SK-N-SH treated with all-trans-retinoic acid at 6 μM for 48 hours (cell line): ENCODE results near the gene FAF1.

Experiments
- ATAC-seq: fragments of 200-7000 bp; cut with Tn5 transposase; 3 replicates; pipeline ENCODE4 v1.9.1; 2020; ENCODE audit warnings: mild to moderate bottlenecking, moderate library complexity
- ARNTL ChIP-seq: fragments of 450-650 bp; formaldehyde crosslinking; IDR thresholded peaks from 2 replicates; pipeline ENCODE4 v1.5.0; 2020; ENCODE audit warnings: low read depth, mild to moderate bottlenecking, moderate library complexity, borderline replicate concordance
- BACH2 ChIP-seq: fragments of 250-450 bp; sonication (Bioruptor Pico); IDR thresholded peaks from 2 replicates; pipeline ENCODE4 v1.9.0; 2021; ENCODE audit warnings: mild to moderate bottlenecking, borderline replicate concordance
- CSDC2 ChIP-seq: fragments of 250-450 bp; sonication (Bioruptor Pico); IDR thresholded peaks from 2 replicates; pipeline ENCODE4 v1.5.0; 2020; ENCODE audit warnings: mild to moderate bottlenecking, moderate library complexity
- GLIS3 ChIP-seq: fragments of 250-450 bp; sonication (Bioruptor Pico); IDR thresholded peaks from 2 replicates; pipeline ENCODE4 v1.5.0; 2020; ENCODE audit warnings: mild to moderate bottlenecking, moderate library complexity
- OSR1 ChIP-seq: fragments of 250-450 bp; sonication (Bioruptor Pico); IDR thresholded peaks from 2 replicates; pipeline ENCODE4 v1.8.0; 2022; ENCODE audit warnings: moderate library complexity, mild to moderate bottlenecking, inconsistent platforms
- PPARA ChIP-seq: fragments of 250-450 bp; sonication (Bioruptor Pico); IDR thresholded peaks from 2 replicates; pipeline ENCODE4 v1.5.0; 2020; ENCODE audit warnings: mild to moderate bottlenecking, borderline replicate concordance
- RARB ChIP-seq: fragments of 250-450 bp; sonication (Bioruptor Pico); IDR thresholded peaks from 2 replicates; pipeline ENCODE4 v1.8.0; 2021; ENCODE audit warnings: mild to moderate bottlenecking, moderate library complexity
- SNAI2 ChIP-seq: fragments of 250-450 bp; sonication (Bioruptor Pico); IDR thresholded peaks from 2 replicates; pipeline ENCODE4 v1.5.0; 2020; ENCODE audit warnings: mild to moderate bottlenecking, moderate library complexity
- TCF4 ChIP-seq: fragments of 250-450 bp; sonication (Bioruptor Pico); IDR thresholded peaks from 2 replicates; pipeline ENCODE4 v1.8.0; 2021; ENCODE audit warnings: mild to moderate bottlenecking, moderate library complexity, borderline replicate concordance
- TOX ChIP-seq: fragments of 250-450 bp; sonication (Bioruptor Pico); IDR thresholded peaks from 2 replicates; pipeline ENCODE4 v1.8.0; 2021; ENCODE audit warnings: mild to moderate bottlenecking, moderate library complexity, borderline replicate concordance
- ZC3H10 ChIP-seq: fragments of 250-450 bp; sonication (Bioruptor Pico); IDR thresholded peaks from 2 replicates; pipeline ENCODE4 v1.5.1; 2021; ENCODE audit warnings: mild to moderate bottlenecking, moderate library complexity
- ZFP3 ChIP-seq: fragments of 250-450 bp; sonication (Bioruptor Pico); IDR thresholded peaks from 2 replicates; pipeline ENCODE4 v1.5.0; 2020; ENCODE audit warnings: mild to moderate bottlenecking, moderate library complexity
- ZFP30 ChIP-seq: fragments of 450-650 bp; formaldehyde crosslinking; IDR thresholded peaks from 2 replicates; pipeline ENCODE4 v1.5.0; 2022; ENCODE audit warnings: mild to moderate bottlenecking, moderate library complexity
- ZNF565 ChIP-seq: fragments of 450-650 bp; formaldehyde crosslinking; conservative IDR thresholded peaks from 2 replicates; pipeline ENCODE4 v1.5.0; 2020; ENCODE audit warnings: low read depth, mild to moderate bottlenecking, moderate library complexity
- ZNF70 ChIP-seq: fragments of 450-650 bp; formaldehyde crosslinking; IDR thresholded peaks from 2 replicates; pipeline ENCODE4 v1.5.0; 2020; ENCODE audit warnings: mild to moderate bottlenecking, moderate library complexity
- ZNF8 ChIP-seq: fragments of 450-650 bp; formaldehyde crosslinking; IDR thresholded peaks from 2 replicates; pipeline ENCODE4 v1.5.0; 2020; ENCODE audit warnings: mild to moderate bottlenecking, moderate library complexity
- TF ChIP-seq, protein P1 (sequence below): fragments of 250-450 bp; sonication (Bioruptor Pico); IDR thresholded peaks from 2 replicates; pipeline ENCODE4 v1.5.0; 2020; ENCODE audit warnings: mild to moderate bottlenecking, moderate library complexity
- TF ChIP-seq, protein P2 (sequence below): fragments of 250-450 bp; sonication (Bioruptor Pico); IDR thresholded peaks from 2 replicates; pipeline ENCODE4 v1.8.0; 2021; ENCODE audit warnings: low read depth, mild to moderate bottlenecking, moderate library complexity, borderline replicate concordance
- TF ChIP-seq, protein P3 (sequence below): fragments of 250-450 bp; sonication (Bioruptor Pico); IDR thresholded peaks from 2 replicates; pipeline ENCODE4 v1.5.1; 2020; ENCODE audit warnings: low read depth, mild to moderate bottlenecking, moderate library complexity
- TF ChIP-seq, protein P4 (sequence below): fragments of 250-450 bp; sonication (Bioruptor Pico); IDR thresholded peaks from 2 replicates; pipeline ENCODE4 v1.5.1; 2021; ENCODE audit warnings: mild to moderate bottlenecking, moderate library complexity
- TF ChIP-seq, protein P5 (sequence below): fragments of 250-450 bp; sonication (Bioruptor Pico); IDR thresholded peaks from 2 replicates; pipeline ENCODE4 v1.8.0; 2020; ENCODE audit warnings: mild to moderate bottlenecking, moderate library complexity, borderline replicate concordance

FAF1 gene

DNA sequence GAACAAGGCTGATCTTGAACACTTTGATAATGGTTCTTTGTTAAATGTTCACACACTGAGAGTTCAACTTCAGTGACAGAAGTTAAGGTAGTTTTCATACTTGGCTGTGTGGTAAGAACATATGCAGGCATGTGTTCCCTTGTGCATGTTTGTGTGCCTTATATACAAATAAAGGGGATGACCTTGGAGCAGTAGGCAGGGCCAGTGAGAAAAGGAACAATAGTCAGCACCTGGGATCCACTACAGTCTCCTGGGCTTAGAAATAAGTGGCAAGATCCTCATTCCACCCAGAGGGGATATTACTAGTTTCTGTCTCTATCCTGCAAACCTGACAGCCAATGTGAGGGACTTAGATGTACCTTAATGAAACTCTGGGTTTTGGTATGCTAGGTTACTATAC is 486.6 kb downstream of the FAF1 start (continued):
- TF ChIP-seq, protein P1, sequence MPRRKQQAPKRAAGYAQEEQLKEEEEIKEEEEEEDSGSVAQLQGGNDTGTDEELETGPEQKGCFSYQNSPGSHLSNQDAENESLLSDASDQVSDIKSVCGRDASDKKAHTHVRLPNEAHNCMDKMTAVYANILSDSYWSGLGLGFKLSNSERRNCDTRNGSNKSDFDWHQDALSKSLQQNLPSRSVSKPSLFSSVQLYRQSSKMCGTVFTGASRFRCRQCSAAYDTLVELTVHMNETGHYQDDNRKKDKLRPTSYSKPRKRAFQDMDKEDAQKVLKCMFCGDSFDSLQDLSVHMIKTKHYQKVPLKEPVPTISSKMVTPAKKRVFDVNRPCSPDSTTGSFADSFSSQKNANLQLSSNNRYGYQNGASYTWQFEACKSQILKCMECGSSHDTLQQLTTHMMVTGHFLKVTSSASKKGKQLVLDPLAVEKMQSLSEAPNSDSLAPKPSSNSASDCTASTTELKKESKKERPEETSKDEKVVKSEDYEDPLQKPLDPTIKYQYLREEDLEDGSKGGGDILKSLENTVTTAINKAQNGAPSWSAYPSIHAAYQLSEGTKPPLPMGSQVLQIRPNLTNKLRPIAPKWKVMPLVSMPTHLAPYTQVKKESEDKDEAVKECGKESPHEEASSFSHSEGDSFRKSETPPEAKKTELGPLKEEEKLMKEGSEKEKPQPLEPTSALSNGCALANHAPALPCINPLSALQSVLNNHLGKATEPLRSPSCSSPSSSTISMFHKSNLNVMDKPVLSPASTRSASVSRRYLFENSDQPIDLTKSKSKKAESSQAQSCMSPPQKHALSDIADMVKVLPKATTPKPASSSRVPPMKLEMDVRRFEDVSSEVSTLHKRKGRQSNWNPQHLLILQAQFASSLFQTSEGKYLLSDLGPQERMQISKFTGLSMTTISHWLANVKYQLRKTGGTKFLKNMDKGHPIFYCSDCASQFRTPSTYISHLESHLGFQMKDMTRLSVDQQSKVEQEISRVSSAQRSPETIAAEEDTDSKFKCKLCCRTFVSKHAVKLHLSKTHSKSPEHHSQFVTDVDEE (CRISPR knock-in tag) = no peak
- TF ChIP-seq ZFP30 (CRISPR knock-in tag) (no peak), ARNTL (CRISPR knock-in tag) (no peak), BACH2 (no peak), ZFP3 (CRISPR knock-in tag) (no peak), OSR1 (no peak), ZNF70 (CRISPR knock-in tag) (no peak), ZNF565 (CRISPR knock-in tag) (no peak)
- TF ChIP-seq, protein P2, sequence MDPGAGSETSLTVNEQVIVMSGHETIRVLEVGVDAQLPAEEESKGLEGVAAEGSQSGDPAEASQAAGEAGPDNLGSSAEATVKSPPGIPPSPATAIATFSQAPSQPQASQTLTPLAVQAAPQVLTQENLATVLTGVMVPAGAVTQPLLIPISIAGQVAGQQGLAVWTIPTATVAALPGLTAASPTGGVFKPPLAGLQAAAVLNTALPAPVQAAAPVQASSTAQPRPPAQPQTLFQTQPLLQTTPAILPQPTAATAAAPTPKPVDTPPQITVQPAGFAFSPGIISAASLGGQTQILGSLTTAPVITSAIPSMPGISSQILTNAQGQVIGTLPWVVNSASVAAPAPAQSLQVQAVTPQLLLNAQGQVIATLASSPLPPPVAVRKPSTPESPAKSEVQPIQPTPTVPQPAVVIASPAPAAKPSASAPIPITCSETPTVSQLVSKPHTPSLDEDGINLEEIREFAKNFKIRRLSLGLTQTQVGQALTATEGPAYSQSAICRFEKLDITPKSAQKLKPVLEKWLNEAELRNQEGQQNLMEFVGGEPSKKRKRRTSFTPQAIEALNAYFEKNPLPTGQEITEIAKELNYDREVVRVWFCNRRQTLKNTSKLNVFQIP = no peak
- TF ChIP-seq, all 23 proteins: peak for 0

DNA sequence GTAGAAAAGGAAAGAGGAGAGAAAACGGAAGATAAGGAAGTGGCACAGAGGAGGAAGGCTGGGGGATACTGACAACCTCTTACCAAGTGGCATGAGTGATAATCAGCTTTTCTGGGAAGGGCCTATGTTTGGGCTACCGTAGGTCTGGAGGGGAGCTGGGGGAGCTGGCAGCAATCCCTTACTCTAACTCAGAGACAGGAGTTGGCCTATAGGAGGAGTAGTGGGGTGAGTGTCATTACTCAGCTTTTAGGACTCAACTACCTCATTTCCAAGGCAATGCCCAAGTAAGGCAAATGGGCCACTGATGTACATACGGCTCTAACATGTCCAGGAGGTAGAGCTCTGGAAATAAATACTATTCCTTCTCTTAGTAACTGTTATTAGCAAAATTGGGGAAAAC is 488.1 kb downstream of the FAF1 start:
- TF ChIP-seq ZFP3 (CRISPR knock-in tag) (no peak), RARB (CRISPR knock-in tag) (no peak), SNAI2 (CRISPR knock-in tag) (no peak), ZFP30 (CRISPR knock-in tag) (no peak), GLIS3 (no peak), TCF4 (CRISPR knock-in tag) (no peak), ZNF565 (CRISPR knock-in tag) (no peak), CSDC2 (CRISPR knock-in tag) (no peak), BACH2 (no peak), ZC3H10 (no peak), PPARA (CRISPR knock-in tag) (no peak), ZNF8 (no peak), TOX (no peak), OSR1 (no peak)
- TF ChIP-seq, protein P1 (CRISPR knock-in tag) = no peak
- TF ChIP-seq, protein P2 = no peak
- TF ChIP-seq, protein P3, sequence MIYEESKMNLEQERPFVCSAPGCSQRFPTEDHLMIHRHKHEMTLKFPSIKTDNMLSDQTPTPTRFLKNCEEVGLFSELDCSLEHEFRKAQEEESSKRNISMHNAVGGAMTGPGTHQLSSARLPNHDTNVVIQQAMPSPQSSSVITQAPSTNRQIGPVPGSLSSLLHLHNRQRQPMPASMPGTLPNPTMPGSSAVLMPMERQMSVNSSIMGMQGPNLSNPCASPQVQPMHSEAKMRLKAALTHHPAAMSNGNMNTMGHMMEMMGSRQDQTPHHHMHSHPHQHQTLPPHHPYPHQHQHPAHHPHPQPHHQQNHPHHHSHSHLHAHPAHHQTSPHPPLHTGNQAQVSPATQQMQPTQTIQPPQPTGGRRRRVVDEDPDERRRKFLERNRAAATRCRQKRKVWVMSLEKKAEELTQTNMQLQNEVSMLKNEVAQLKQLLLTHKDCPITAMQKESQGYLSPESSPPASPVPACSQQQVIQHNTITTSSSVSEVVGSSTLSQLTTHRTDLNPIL (CRISPR knock-in tag) = no peak
- TF ChIP-seq, protein P4, sequence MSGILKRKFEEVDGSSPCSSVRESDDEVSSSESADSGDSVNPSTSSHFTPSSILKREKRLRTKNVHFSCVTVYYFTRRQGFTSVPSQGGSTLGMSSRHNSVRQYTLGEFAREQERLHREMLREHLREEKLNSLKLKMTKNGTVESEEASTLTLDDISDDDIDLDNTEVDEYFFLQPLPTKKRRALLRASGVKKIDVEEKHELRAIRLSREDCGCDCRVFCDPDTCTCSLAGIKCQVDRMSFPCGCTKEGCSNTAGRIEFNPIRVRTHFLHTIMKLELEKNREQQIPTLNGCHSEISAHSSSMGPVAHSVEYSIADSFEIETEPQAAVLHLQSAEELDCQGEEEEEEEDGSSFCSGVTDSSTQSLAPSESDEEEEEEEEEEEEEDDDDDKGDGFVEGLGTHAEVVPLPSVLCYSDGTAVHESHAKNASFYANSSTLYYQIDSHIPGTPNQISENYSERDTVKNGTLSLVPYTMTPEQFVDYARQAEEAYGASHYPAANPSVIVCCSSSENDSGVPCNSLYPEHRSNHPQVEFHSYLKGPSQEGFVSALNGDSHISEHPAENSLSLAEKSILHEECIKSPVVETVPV (CRISPR knock-in tag) = no peak
- TF ChIP-seq, protein P5, sequence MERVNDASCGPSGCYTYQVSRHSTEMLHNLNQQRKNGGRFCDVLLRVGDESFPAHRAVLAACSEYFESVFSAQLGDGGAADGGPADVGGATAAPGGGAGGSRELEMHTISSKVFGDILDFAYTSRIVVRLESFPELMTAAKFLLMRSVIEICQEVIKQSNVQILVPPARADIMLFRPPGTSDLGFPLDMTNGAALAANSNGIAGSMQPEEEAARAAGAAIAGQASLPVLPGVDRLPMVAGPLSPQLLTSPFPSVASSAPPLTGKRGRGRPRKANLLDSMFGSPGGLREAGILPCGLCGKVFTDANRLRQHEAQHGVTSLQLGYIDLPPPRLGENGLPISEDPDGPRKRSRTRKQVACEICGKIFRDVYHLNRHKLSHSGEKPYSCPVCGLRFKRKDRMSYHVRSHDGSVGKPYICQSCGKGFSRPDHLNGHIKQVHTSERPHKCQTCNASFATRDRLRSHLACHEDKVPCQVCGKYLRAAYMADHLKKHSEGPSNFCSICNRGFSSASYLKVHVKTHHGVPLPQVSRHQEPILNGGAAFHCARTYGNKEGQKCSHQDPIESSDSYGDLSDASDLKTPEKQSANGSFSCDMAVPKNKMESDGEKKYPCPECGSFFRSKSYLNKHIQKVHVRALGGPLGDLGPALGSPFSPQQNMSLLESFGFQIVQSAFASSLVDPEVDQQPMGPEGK = no peak
- ATAC-seq = no peak
